HUES48 (cell line): ENCODE results near the gene GRK6.
"Not testable (repeated sequence)": the region's sequence is repeated elsewhere in the genome, so short reads cannot be mapped to it uniquely, and the experiment has no call there.

Source experiments
- H3K27ac ChIP-seq: one replicate; pipeline ENCODE4 v1.7.0; 2013; ENCODE audit warnings: low read depth, low read length, inconsistent platforms
- H3K27me3 ChIP-seq: 2 replicates; pipeline ENCODE4 v1.6.1; 2013; ENCODE audit warnings: mild to moderate bottlenecking, low read length; ENCODE audit not compliant: control insufficient read depth, insufficient read depth
- H3K36me3 ChIP-seq: 2 replicates; pipeline ENCODE4 v1.6.1; 2013; ENCODE audit warnings: low read length; ENCODE audit not compliant: control insufficient read depth, insufficient read depth
- H3K4me1 ChIP-seq: 2 replicates; pipeline ENCODE4 v1.6.1; 2013; ENCODE audit warnings: mild to moderate bottlenecking, low read length; ENCODE audit not compliant: control insufficient read depth, insufficient read depth
- H3K4me3 ChIP-seq: 2 replicates; pipeline ENCODE4 v1.5.1; 2013; ENCODE audit warnings: mild to moderate bottlenecking, low read depth, low read length
- H3K9ac ChIP-seq: 2 replicates; pipeline ENCODE4 v1.6.1; 2013; ENCODE audit warnings: mild to moderate bottlenecking, low read depth, low read length, moderate library complexity
- H3K9me3 ChIP-seq: 2 replicates; pipeline ENCODE4 v1.6.1; 2013; ENCODE audit warnings: low read length; ENCODE audit not compliant: control insufficient read depth, insufficient read depth

The GRK6 gene

GRCh38 chr5:177485753-177486152, 59.3 kb downstream of the GRK6 start:
- not testable (repeated sequence) for H3K9me3 ChIP-seq, H3K4me1 ChIP-seq, H3K27me3 ChIP-seq, H3K9ac ChIP-seq, H3K27ac ChIP-seq, H3K4me3 ChIP-seq
- peaks cover 77% of the 10 kb centered on the region for H3K36me3 ChIP-seq

- H3K4me3 ChIP-seq = no peak overlapping the region
- no peaks in the 10 kb centered on the region for H3K27me3 ChIP-seq
These were observed 59.8 kb downstream of the GRK6 start for GRCh38 chr5:177486256-177486655.

GRCh38 chr5:177487144-177487543, 60.7 kb downstream of the GRK6 start:
- Histone ChIP-seq H3K27me3 (no peaks in the 10 kb centered on the region), H3K9me3 (no peaks in the 10 kb centered on the region), H3K27ac (no peak overlapping the region), H3K4me1 (peaks cover 3% of the 10 kb centered on the region; the same call in 1 of the 2 replicates), H3K9ac (no peak overlapping the region), H3K4me3 (no peak overlapping the region), H3K36me3 (peaks cover 77% of the 10 kb centered on the region)

More at GRCh38 chr5:177486256-177486655, 59.8 kb downstream of the GRK6 start:
- Histone ChIP-seq H3K9me3 (no peaks in the 10 kb centered on the region), H3K27ac (no peak overlapping the region), H3K4me1 (peaks cover 2% of the 10 kb centered on the region; the same call in 1 of the 2 replicates), H3K9ac (no peak overlapping the region), H3K36me3 (peaks cover 82% of the 10 kb centered on the region)

- no peak overlapping the region for H3K9ac ChIP-seq
- H3K9me3 ChIP-seq = no peaks in the 10 kb centered on the region
- H3K4me1 ChIP-seq = peaks cover 3% of the 10 kb centered on the region; the same call in 1 of the 2 replicates
- H3K4me3 ChIP-seq = no peak overlapping the region
- no peaks in the 10 kb centered on the region for H3K27me3 ChIP-seq
- H3K36me3 ChIP-seq = peaks cover 80% of the 10 kb centered on the region
- no peak overlapping the region for H3K27ac ChIP-seq
These were observed 61.5 kb downstream of the GRK6 start for GRCh38 chr5:177487975-177488374.

GRCh38 chr5:177489119-177489716, 62.7 kb downstream of the GRK6 start:
- peaks cover 7% of the 10 kb centered on the region; the same call in 1 of the 2 replicates for H3K4me1 ChIP-seq
- H3K9ac ChIP-seq = no peak overlapping the region
- no peak overlapping the region for H3K27ac ChIP-seq
- peaks cover 82% of the 10 kb centered on the region for H3K36me3 ChIP-seq
- no peak overlapping the region for H3K4me3 ChIP-seq
- H3K9me3 ChIP-seq = no peaks in the 10 kb centered on the region
- no peaks in the 10 kb centered on the region for H3K27me3 ChIP-seq

GRCh38 chr5:177490311-177490991, 64.0 kb downstream of the GRK6 start:
- Histone ChIP-seq H3K4me1 (peaks cover 17% of the 10 kb centered on the region), H3K9ac (no peak overlapping the region), H3K36me3 (peaks cover 72% of the 10 kb centered on the region), H3K27me3 (no peaks in the 10 kb centered on the region), H3K27ac (peak overlapping the region; percentile 7), H3K4me3 (no peak overlapping the region), H3K9me3 (no peaks in the 10 kb centered on the region)

- no peak overlapping the region for H3K9ac ChIP-seq
- H3K9me3 ChIP-seq = no peaks in the 10 kb centered on the region
- H3K36me3 ChIP-seq = peaks cover 75% of the 10 kb centered on the region
- H3K27ac ChIP-seq = peak overlapping the region; percentile 45
- peaks cover 22% of the 10 kb centered on the region for H3K4me1 ChIP-seq
- no peaks in the 10 kb centered on the region for H3K27me3 ChIP-seq
- H3K4me3 ChIP-seq = no peak overlapping the region
These were observed 64.5 kb downstream of the GRK6 start for GRCh38 chr5:177490992-177491391.

GRCh38 chr5:177491429-177491945, 65.0 kb downstream of the GRK6 start:
- Histone ChIP-seq H3K4me3 (no peak overlapping the region), H3K27me3 (no peaks in the 10 kb centered on the region), H3K9ac (no peak overlapping the region), H3K4me1 (peaks cover 27% of the 10 kb centered on the region), H3K27ac (peak overlapping the region; percentile 45), H3K9me3 (no peaks in the 10 kb centered on the region), H3K36me3 (peaks cover 71% of the 10 kb centered on the region)

GRCh38 chr5:177491983-177492746, 65.7 kb downstream of the GRK6 start:
- Histone ChIP-seq H3K9me3 (no peaks in the 10 kb centered on the region), H3K27me3 (no peaks in the 10 kb centered on the region), H3K36me3 (peaks cover 67% of the 10 kb centered on the region), H3K4me1 (peaks cover 28% of the 10 kb centered on the region), H3K27ac (peak overlapping the region; percentile 53), H3K4me3 (no peak overlapping the region), H3K9ac (no peak overlapping the region)
